Cardiac fibroblast (primary cell): ENCODE results near the gene TNNI3K.

Experiments used
- DNase-seq, 2 donors: peaks; one replicate each; pipeline versions ENCODE4 v3.0.0 to v3.0.0-alpha.2; 2010; ENCODE audit warnings: low read depth in 2 of 2
- H3K4me3 ChIP-seq, 2 donors: replicated peaks in 1 of 2; 1 replicate in 1 of 2; 2 replicates in 1 of 2; pipeline ENCODE4 v1.5.1; 2011; ENCODE audit warnings: low read depth in 2 of 2, low read length in 2 of 2, mild to moderate bottlenecking in 2 of 2, moderate library complexity in 1 of 2
- CTCF ChIP-seq: IDR thresholded peaks from one replicate; pipeline ENCODE4 v1.5.1; 2011; ENCODE audit warnings: low read depth, mild to moderate bottlenecking, low read length, inconsistent platforms

The TNNI3K gene

GRCh38 chr1:74396462-74396861 is 161.3 kb downstream of the TNNI3K start:
- DNase-seq, result no peak
- H3K4me3 ChIP-seq, result no peak overlapping the region
- no peak for TF ChIP-seq CTCF

GRCh38 chr1:74396933-74397332 is 161.7 kb downstream of the TNNI3K start:
- no peak overlapping the region for H3K4me3 ChIP-seq
- no peak for DNase-seq
- TF ChIP-seq CTCF, result no peak

GRCh38 chr1:74399249-74399648 is 164.1 kb downstream of the TNNI3K start:
- no peak for TF ChIP-seq CTCF
- no peak for DNase-seq

GRCh38 chr1:74402873-74403272 is 167.7 kb downstream of the TNNI3K start:
- H3K4me3 ChIP-seq, result no peak overlapping the region
- no peak for TF ChIP-seq CTCF
- no peak for DNase-seq

More at GRCh38 chr1:74399249-74399648, 164.1 kb downstream of the TNNI3K start:
- H3K4me3 ChIP-seq, result no peak overlapping the region

- DNase-seq, result no peak
- TF ChIP-seq CTCF, result no peak
- no peak overlapping the region for H3K4me3 ChIP-seq
These were observed 168.4 kb downstream of the TNNI3K start for GRCh38 chr1:74403606-74404005.

- no peak for TF ChIP-seq CTCF
- DNase-seq, result no peak
- H3K4me3 ChIP-seq, result no peak overlapping the region
These were observed 171.6 kb downstream of the TNNI3K start for GRCh38 chr1:74406759-74407158.

- H3K4me3 ChIP-seq, result no peak overlapping the region
- no peak for TF ChIP-seq CTCF
- DNase-seq, result no peak
These were observed 172.7 kb downstream of the TNNI3K start for GRCh38 chr1:74407902-74408301.
